Stimulated activated CD4-positive, alpha-beta T cell treated with anti-CD3 and anti-CD28 coated beads, Interleukin-12 subunit alpha, Interleukin-12 subunit beta, amount 100 ng/mL, for 48 hours (primary cell): ENCODE data around the gene PCBD1.

Source experiments
- DNase-seq, 3 donors: peaks; one replicate each; pipeline ENCODE4 v3.0.0-alpha.2; 2020; ENCODE audit warnings: low read depth in 2 of 3, low spot score in 1 of 3

Gene PCBD1

GRCh38 chr10:70917635-70918034 is 29.3 kb upstream of the PCBD1 start:
- no peak for DNase-seq

GRCh38 chr10:70917226-70917625 is 28.9 kb upstream of the PCBD1 start:
- no peak for DNase-seq

- no peak for DNase-seq
Observed at GRCh38 chr10:70916241-70916640, 27.9 kb upstream of the PCBD1 start.

GRCh38 chr10:70915806-70916205 is 27.4 kb upstream of the PCBD1 start:
- no peak for DNase-seq

- no peak for DNase-seq
Observed at GRCh38 chr10:70915206-70915605, 26.8 kb upstream of the PCBD1 start.

- no peak for DNase-seq
Observed at GRCh38 chr10:70914316-70914864, 26.0 kb upstream of the PCBD1 start.

- DNase-seq: no peak
Observed at GRCh38 chr10:70913893-70914240, 25.5 kb upstream of the PCBD1 start.

GRCh38 chr10:70913191-70913892 is 25.0 kb upstream of the PCBD1 start:
- DNase-seq: no peak

- no peak for DNase-seq
Observed at GRCh38 chr10:70912556-70912955, 24.2 kb upstream of the PCBD1 start.

GRCh38 chr10:70911386-70911785 is 23.0 kb upstream of the PCBD1 start:
- DNase-seq: no peak

- no peak for DNase-seq
Observed at GRCh38 chr10:70910486-70911341, 22.3 kb upstream of the PCBD1 start.

GRCh38 chr10:70909326-70909935 is 21.1 kb upstream of the PCBD1 start:
- no peak for DNase-seq

- no peak for DNase-seq
Observed at GRCh38 chr10:70908406-70909296, 20.3 kb upstream of the PCBD1 start.

GRCh38 chr10:70907637-70908405 is 19.5 kb upstream of the PCBD1 start:
- DNase-seq: no peak

GRCh38 chr10:70906953-70907636 is 18.7 kb upstream of the PCBD1 start:
- no peak for DNase-seq

- no peak for DNase-seq
Observed at GRCh38 chr10:70906031-70906783, 17.8 kb upstream of the PCBD1 start.

- DNase-seq: no peak
Observed at GRCh38 chr10:70905071-70906021, 17.0 kb upstream of the PCBD1 start.
